ENCODE measurements around the gene TRAPPC10. TPM values are rescaled to one million over a fixed set of nuclear protein-coding genes. Genes with fewer than 3 reads are reported as not detected.
A peak's percentile ranks its signal among the peaks of the same experiment; 100 is the strongest.
"Not testable (repeated sequence)": the region's sequence is repeated elsewhere in the genome, so short reads cannot be mapped to it uniquely, and the experiment has no call there.

TRAPPC10 gene
- total and polyA plus RNA-seq, 10 of the 15 experiments (the other 5 are each of a cell fraction or from before 2014, with no cell fraction given) = 1.1 to 39.6 (median 28.2) TPM

- intact Hi-C loops (cut with micrococcal nuclease; ENCODE audit: unreplicated experiment); H4K20me1 ChIP-seq (ENCODE audit: control insufficient read depth, insufficient read depth); H3K27me3 ChIP-seq (replicated peaks in 1 of 2; ENCODE audit: control insufficient read depth in 2 of 2, insufficient read depth in 2 of 2, low read length in 1 of 2); RAD21 ChIA-PET (ENCODE audit: unreplicated experiment); SMC1A ChIA-PET (ENCODE audit: uncharacterized antibody, unreplicated experiment); H3K4me1 ChIP-seq (ENCODE audit: control insufficient read depth, insufficient read depth, low read length); H3K9me3 ChIP-seq (replicated peaks; ENCODE audit: control insufficient read depth, insufficient read depth, low read length); in situ Hi-C loops (cut with MboI); CTCF ChIA-PET; DNase-seq (ENCODE audit: low read depth, low spot score); H3K36me3 ChIP-seq (ENCODE audit: control insufficient read depth in 2 of 2, insufficient read depth in 2 of 2, low read length in 1 of 2); H2AFZ ChIP-seq (ENCODE audit: control insufficient read depth, low read depth, low read length); H3K4me2 ChIP-seq (ENCODE audit: control insufficient read depth, insufficient read depth); H3K4me3 ChIP-seq; H3K79me2 ChIP-seq (ENCODE audit: control insufficient read depth, insufficient read depth, low read length); H3K9ac ChIP-seq (ENCODE audit: control insufficient read depth, insufficient read depth, low read length); POLR2A ChIA-PET: not testable (repeated sequence)
- FAIRE-seq (peak; percentile 85), ATAC-seq (peak; percentile 38)
- peak overlapping the region; percentile 52; the same call in 1 of the 2 replicates for H3K27ac ChIP-seq (ENCODE audit: control insufficient read depth, insufficient read depth)
- 0% methylated on average over 8 of the region's 17 CpGs for WGBS (ENCODE audit: insufficient coverage, insufficient replicate concordance, low lambda C conversion rate, missing lambda C conversion rate)
- BruUV-seq (replicated peaks) = TSS peak; percentile 62
Observed at GRCh38 chr21:44153889-44154228, 141.8 kb downstream of the TRAPPC10 start.

- intact Hi-C loops (cut with micrococcal nuclease; ENCODE audit: unreplicated experiment); DNase-seq (ENCODE audit: low read depth, low spot score); SMC1A ChIA-PET (ENCODE audit: uncharacterized antibody, unreplicated experiment); CTCF ChIA-PET; H3K79me2 ChIP-seq (ENCODE audit: control insufficient read depth, insufficient read depth, low read length); H3K4me1 ChIP-seq (ENCODE audit: control insufficient read depth, insufficient read depth, low read length); H3K36me3 ChIP-seq (ENCODE audit: control insufficient read depth in 2 of 2, insufficient read depth in 2 of 2, low read length in 1 of 2); in situ Hi-C loops (cut with MboI); RAD21 ChIA-PET (ENCODE audit: unreplicated experiment); H3K9me3 ChIP-seq (replicated peaks; ENCODE audit: control insufficient read depth, insufficient read depth, low read length); H4K20me1 ChIP-seq (ENCODE audit: control insufficient read depth, insufficient read depth); POLR2A ChIA-PET; H3K4me3 ChIP-seq; FAIRE-seq; H2AFZ ChIP-seq (ENCODE audit: control insufficient read depth, low read depth, low read length); H3K4me2 ChIP-seq (ENCODE audit: control insufficient read depth, insufficient read depth); H3K27ac ChIP-seq (ENCODE audit: control insufficient read depth, insufficient read depth); H3K9ac ChIP-seq (ENCODE audit: control insufficient read depth, insufficient read depth, low read length); BruUV-seq (replicated peaks); H3K27me3 ChIP-seq (replicated peaks in 1 of 2; ENCODE audit: control insufficient read depth in 2 of 2, insufficient read depth in 2 of 2, low read length in 1 of 2): not testable (repeated sequence)
- no CpG with 5 or more reads among the region's 20 CpGs for WGBS (ENCODE audit: insufficient coverage, insufficient replicate concordance, low lambda C conversion rate, missing lambda C conversion rate)
- peak; percentile 62 for ATAC-seq
Observed at GRCh38 chr21:44154816-44155230, 142.7 kb downstream of the TRAPPC10 start.

GRCh38 chr21:44155231-44155993 lies 143.3 kb downstream of the TRAPPC10 start:
- CTCF ChIA-PET; H3K27ac ChIP-seq (ENCODE audit: control insufficient read depth, insufficient read depth); DNase-seq (ENCODE audit: low read depth, low spot score); RAD21 ChIA-PET (ENCODE audit: unreplicated experiment); SMC1A ChIA-PET (ENCODE audit: uncharacterized antibody, unreplicated experiment); H2AFZ ChIP-seq (ENCODE audit: control insufficient read depth, low read depth, low read length); intact Hi-C loops (cut with micrococcal nuclease; ENCODE audit: unreplicated experiment); H3K4me3 ChIP-seq; H3K4me1 ChIP-seq (ENCODE audit: control insufficient read depth, insufficient read depth, low read length); H3K4me2 ChIP-seq (ENCODE audit: control insufficient read depth, insufficient read depth); BruUV-seq (replicated peaks); H3K9me3 ChIP-seq (replicated peaks; ENCODE audit: control insufficient read depth, insufficient read depth, low read length); H3K79me2 ChIP-seq (ENCODE audit: control insufficient read depth, insufficient read depth, low read length); in situ Hi-C loops (cut with MboI); H4K20me1 ChIP-seq (ENCODE audit: control insufficient read depth, insufficient read depth); H3K9ac ChIP-seq (ENCODE audit: control insufficient read depth, insufficient read depth, low read length); H3K36me3 ChIP-seq (ENCODE audit: control insufficient read depth in 2 of 2, insufficient read depth in 2 of 2, low read length in 1 of 2); POLR2A ChIA-PET; H3K27me3 ChIP-seq (replicated peaks in 1 of 2; ENCODE audit: control insufficient read depth in 2 of 2, insufficient read depth in 2 of 2, low read length in 1 of 2): not testable (repeated sequence)
- no CpG with 5 or more reads among the region's 38 CpGs for WGBS (ENCODE audit: insufficient coverage, insufficient replicate concordance, low lambda C conversion rate, missing lambda C conversion rate)
- FAIRE-seq (peak; percentile 84), ATAC-seq (peak; percentile 57)

- intact Hi-C loops (cut with micrococcal nuclease; ENCODE audit: unreplicated experiment); ATAC-seq; FAIRE-seq; H3K4me3 ChIP-seq; H3K9ac ChIP-seq (ENCODE audit: control insufficient read depth, insufficient read depth, low read length); H3K79me2 ChIP-seq (ENCODE audit: control insufficient read depth, insufficient read depth, low read length); CTCF ChIA-PET; POLR2A ChIA-PET; SMC1A ChIA-PET (ENCODE audit: uncharacterized antibody, unreplicated experiment); H3K9me3 ChIP-seq (replicated peaks; ENCODE audit: control insufficient read depth, insufficient read depth, low read length); in situ Hi-C loops (cut with MboI); H3K27me3 ChIP-seq (replicated peaks in 1 of 2; ENCODE audit: control insufficient read depth in 2 of 2, insufficient read depth in 2 of 2, low read length in 1 of 2); RAD21 ChIA-PET (ENCODE audit: unreplicated experiment); H3K4me1 ChIP-seq (ENCODE audit: control insufficient read depth, insufficient read depth, low read length); DNase-seq (ENCODE audit: low read depth, low spot score); H3K4me2 ChIP-seq (ENCODE audit: control insufficient read depth, insufficient read depth); H3K27ac ChIP-seq (ENCODE audit: control insufficient read depth, insufficient read depth); BruUV-seq (replicated peaks); H2AFZ ChIP-seq (ENCODE audit: control insufficient read depth, low read depth, low read length); H3K36me3 ChIP-seq (ENCODE audit: control insufficient read depth in 2 of 2, insufficient read depth in 2 of 2, low read length in 1 of 2); H4K20me1 ChIP-seq (ENCODE audit: control insufficient read depth, insufficient read depth): not testable (repeated sequence)
- WGBS (ENCODE audit: insufficient coverage, insufficient replicate concordance, low lambda C conversion rate, missing lambda C conversion rate) = no CpG with 5 or more reads among the region's 8 CpGs
Observed at GRCh38 chr21:44155994-44156380, 143.9 kb downstream of the TRAPPC10 start.

Data from GM12878 (cell line).